Body of pancreas (tissue), 4 donors: ENCODE results near the gene GALNT12.

Source experiments
- CTCF ChIP-seq, 7 experiments: fragments of 450-650 bp in 4 of 7; fragments of 200-600 bp in 3 of 7; sonication (generic) in 3 of 7; IDR thresholded peaks; one replicate each; pipeline ENCODE4 v1.5.1; 2016 to 2019; ENCODE audit warnings: antibody characterized with exemption in 7 of 7
- POLR2A ChIP-seq, 3 donors: fragments of 450-650 bp; IDR thresholded peaks; one replicate each; pipeline ENCODE4 v1.6.1; 2016; ENCODE audit warnings: antibody characterized with exemption in 3 of 3, mild to moderate bottlenecking in 2 of 3

- TF ChIP-seq CTCF (IDR thresholded peaks at IDR 0.05) (no peak), POLR2A (IDR thresholded peaks at IDR 0.05) (no peak)
Measured at GRCh38 chr9:98780059-98780749, 27.3 kb upstream of the GALNT12 start.
